ENCODE measurements around the gene GSG1L2. TPM values are rescaled to one million over a fixed set of nuclear protein-coding genes. Genes with fewer than 3 reads are reported as not detected.

The GSG1L2 gene
- polyA plus RNA-seq, 2 of the 4 experiments (the other 2 are of a cell fraction), result not detected

GRCh38 chr17:9783050-9783449 is 38.8 kb downstream of the GSG1L2 start:
- Histone ChIP-seq H3K27ac (peak overlapping the region in 1 of 2 experiments; percentile 11; a peak in 1 of 6 replicates), H3K9me3 (no peaks in the 10 kb centered on the region), H3K4me1 (0 out of 3 replicates have a peak, but pooled peaks cover 4% of the 10 kb centered on the region), H3K4me3 (no peak overlapping the region), H3K4me2 (no peak overlapping the region)
- ChIA-PET CTCF (interaction anchor here (1.4 kb wide), 1 partner anchor 15 kb away, joined by 3 read pairs; no protein-coding TSS in a partner anchor), POLR2A (no interaction called here)
- TF ChIP-seq MAZ (IDR thresholded peaks at IDR 0.05; ENCODE audit: borderline replicate concordance, low read depth, low read length) (no peak), RAD21 (conservative IDR thresholded peaks at IDR 0.05 in 1 of 2, IDR thresholded peaks at IDR 0.05 in 1 of 2) (no peak), CEBPB (IDR thresholded peaks at IDR 0.05) (no peak)
- ATAC-seq (no peak), FAIRE-seq (no peak), DNase-seq (ENCODE audit: low read depth in 1 of 2, low spot score in 1 of 2) (no peak)
- 68% methylated on average over 4 of the region's 4 CpGs for WGBS (ENCODE audit: missing lambda C conversion rate)

DNA sequence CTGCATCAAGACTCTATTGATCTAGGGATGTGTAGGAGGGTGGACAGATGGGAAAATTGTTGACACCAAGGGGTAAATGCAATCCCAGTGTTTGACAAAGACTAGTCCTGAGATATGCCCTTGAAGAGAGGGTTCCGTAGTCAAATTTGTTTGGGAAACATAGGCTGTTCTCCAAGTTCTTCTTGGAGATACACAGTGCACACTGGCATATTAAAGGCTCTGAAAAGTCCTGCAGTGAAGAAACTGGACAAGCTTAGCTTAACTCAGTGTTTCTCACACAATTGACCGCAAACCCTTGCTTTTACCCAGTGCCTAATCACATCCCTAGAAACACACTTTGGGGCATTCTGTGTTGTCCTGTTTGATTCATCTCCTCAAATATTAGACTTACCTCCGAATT is 41.3 kb downstream of the GSG1L2 start:
- no peak for ATAC-seq
- WGBS (ENCODE audit: missing lambda C conversion rate), result 65% methylated on average over 3 of the region's 3 CpGs
- Histone ChIP-seq H3K4me3 (no peak overlapping the region), H3K4me2 (no peak overlapping the region), H3K9me3 (no peaks in the 10 kb centered on the region), H3K4me1 (0 out of 3 replicates have a peak, but pooled peaks cover 4% of the 10 kb centered on the region), H3K27ac (no peak overlapping the region)
- FAIRE-seq, result no peak
- POLR2A ChIA-PET, result no interaction called here
- TF ChIP-seq, protein P1, sequence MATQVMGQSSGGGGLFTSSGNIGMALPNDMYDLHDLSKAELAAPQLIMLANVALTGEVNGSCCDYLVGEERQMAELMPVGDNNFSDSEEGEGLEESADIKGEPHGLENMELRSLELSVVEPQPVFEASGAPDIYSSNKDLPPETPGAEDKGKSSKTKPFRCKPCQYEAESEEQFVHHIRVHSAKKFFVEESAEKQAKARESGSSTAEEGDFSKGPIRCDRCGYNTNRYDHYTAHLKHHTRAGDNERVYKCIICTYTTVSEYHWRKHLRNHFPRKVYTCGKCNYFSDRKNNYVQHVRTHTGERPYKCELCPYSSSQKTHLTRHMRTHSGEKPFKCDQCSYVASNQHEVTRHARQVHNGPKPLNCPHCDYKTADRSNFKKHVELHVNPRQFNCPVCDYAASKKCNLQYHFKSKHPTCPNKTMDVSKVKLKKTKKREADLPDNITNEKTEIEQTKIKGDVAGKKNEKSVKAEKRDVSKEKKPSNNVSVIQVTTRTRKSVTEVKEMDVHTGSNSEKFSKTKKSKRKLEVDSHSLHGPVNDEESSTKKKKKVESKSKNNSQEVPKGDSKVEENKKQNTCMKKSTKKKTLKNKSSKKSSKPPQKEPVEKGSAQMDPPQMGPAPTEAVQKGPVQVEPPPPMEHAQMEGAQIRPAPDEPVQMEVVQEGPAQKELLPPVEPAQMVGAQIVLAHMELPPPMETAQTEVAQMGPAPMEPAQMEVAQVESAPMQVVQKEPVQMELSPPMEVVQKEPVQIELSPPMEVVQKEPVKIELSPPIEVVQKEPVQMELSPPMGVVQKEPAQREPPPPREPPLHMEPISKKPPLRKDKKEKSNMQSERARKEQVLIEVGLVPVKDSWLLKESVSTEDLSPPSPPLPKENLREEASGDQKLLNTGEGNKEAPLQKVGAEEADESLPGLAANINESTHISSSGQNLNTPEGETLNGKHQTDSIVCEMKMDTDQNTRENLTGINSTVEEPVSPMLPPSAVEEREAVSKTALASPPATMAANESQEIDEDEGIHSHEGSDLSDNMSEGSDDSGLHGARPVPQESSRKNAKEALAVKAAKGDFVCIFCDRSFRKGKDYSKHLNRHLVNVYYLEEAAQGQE (IDR thresholded peaks at IDR 0.05), result no peak
- TF ChIP-seq EP300 (IDR thresholded peaks at IDR 0.05), result no peak
- no peak for TF ChIP-seq RNF2 (IDR thresholded peaks at IDR 0.05; ENCODE audit: borderline replicate concordance, low read depth)
- TF ChIP-seq ZFP36 (IDR thresholded peaks at IDR 0.05; ENCODE audit: borderline replicate concordance, partially characterized antibody), result no peak
- TF ChIP-seq EHF (CRISPR knock-in tag; IDR thresholded peaks at IDR 0.05), result no peak
- DNase-seq (ENCODE audit: low read depth in 1 of 2, low spot score in 1 of 2), result no peak
- CTCF ChIA-PET, result interaction anchor here (0.8 to 3.1 kb wide), 4 partner anchors 9 to 62 kb away, joined by 3 to 6 read pairs (median 4); partner anchors contain the start of gene DHRS7C

- ATAC-seq, result no peak
- ChIA-PET POLR2A (no interaction called here), CTCF (interaction anchor here (0.8 to 1.5 kb wide), 5 partner anchors 9 to 152 kb away, joined by 3 to 5 read pairs (median 4); no protein-coding TSS in a partner anchor)
- no peaks in the 10 kb centered on the region for H3K4me1 ChIP-seq
- H3K4me3 ChIP-seq, result no peak overlapping the region
- no peaks in the 10 kb centered on the region for H3K9me3 ChIP-seq
- no peak for FAIRE-seq
- H3K4me2 ChIP-seq, result no peak overlapping the region
- TF ChIP-seq HEYL (CRISPR knock-in tag; IDR thresholded peaks at IDR 0.05) (no peak), CHD2 (IDR thresholded peaks at IDR 0.05; ENCODE audit: low read length, partially characterized antibody) (no peak), ZFP36 (IDR thresholded peaks at IDR 0.05; ENCODE audit: borderline replicate concordance, partially characterized antibody) (no peak)
- H3K27ac ChIP-seq, result no peak overlapping the region
- no peak for DNase-seq (ENCODE audit: low read depth in 1 of 2, low spot score in 1 of 2)
- 92% methylated on average over 9 of the region's 9 CpGs for WGBS (ENCODE audit: missing lambda C conversion rate)
Observed at GRCh38 chr17:9776911-9777310, 45.0 kb downstream of the GSG1L2 start.

- H3K4me2 ChIP-seq, result no peak overlapping the region
- H3K4me3 ChIP-seq, result no peak overlapping the region
- FAIRE-seq, result no peak
- ChIA-PET POLR2A (no interaction called here), CTCF (interaction anchor here (0.6 to 2.4 kb wide), 10 partner anchors 8 to 195 kb away, joined by 3 to 12 read pairs (median 3); no protein-coding TSS in a partner anchor)
- peak overlapping the region in 1 of 2 experiments; percentile 50; a peak in 3 of 6 replicates for H3K27ac ChIP-seq
- peaks cover 7% of the 10 kb centered on the region; the same call in 1 of the 3 replicates for H3K4me1 ChIP-seq
- no peak for ATAC-seq
- TF ChIP-seq CBX8 (IDR thresholded peaks at IDR 0.05) (no peak), NR3C1 (IDR thresholded peaks at IDR 0.05) (no peak), EP300 (IDR thresholded peaks at IDR 0.05) (no peak), FOXS1 (CRISPR knock-in tag; IDR thresholded peaks at IDR 0.05) (no peak)
- TF ChIP-seq, protein P2, sequence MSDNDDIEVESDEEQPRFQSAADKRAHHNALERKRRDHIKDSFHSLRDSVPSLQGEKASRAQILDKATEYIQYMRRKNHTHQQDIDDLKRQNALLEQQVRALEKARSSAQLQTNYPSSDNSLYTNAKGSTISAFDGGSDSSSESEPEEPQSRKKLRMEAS (IDR thresholded peaks at IDR 0.05), result no peak
- TF ChIP-seq, protein P3, sequence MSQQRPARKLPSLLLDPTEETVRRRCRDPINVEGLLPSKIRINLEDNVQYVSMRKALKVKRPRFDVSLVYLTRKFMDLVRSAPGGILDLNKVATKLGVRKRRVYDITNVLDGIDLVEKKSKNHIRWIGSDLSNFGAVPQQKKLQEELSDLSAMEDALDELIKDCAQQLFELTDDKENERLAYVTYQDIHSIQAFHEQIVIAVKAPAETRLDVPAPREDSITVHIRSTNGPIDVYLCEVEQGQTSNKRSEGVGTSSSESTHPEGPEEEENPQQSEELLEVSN (IDR thresholded peaks at IDR 0.05; ENCODE audit: borderline replicate concordance, low read depth), result no peak
- DNase-seq (ENCODE audit: low read depth in 1 of 2, low spot score in 1 of 2), result no peak
- H3K9me3 ChIP-seq, result no peaks in the 10 kb centered on the region
- 89% methylated on average over 19 of the region's 19 CpGs for WGBS (ENCODE audit: missing lambda C conversion rate)
Observed at GRCh38 chr17:9772658-9773057, 49.2 kb downstream of the GSG1L2 start.

All from A549 (cell line).